ENCODE measurements around the gene EEA1.

The EEA1 gene

DNA sequence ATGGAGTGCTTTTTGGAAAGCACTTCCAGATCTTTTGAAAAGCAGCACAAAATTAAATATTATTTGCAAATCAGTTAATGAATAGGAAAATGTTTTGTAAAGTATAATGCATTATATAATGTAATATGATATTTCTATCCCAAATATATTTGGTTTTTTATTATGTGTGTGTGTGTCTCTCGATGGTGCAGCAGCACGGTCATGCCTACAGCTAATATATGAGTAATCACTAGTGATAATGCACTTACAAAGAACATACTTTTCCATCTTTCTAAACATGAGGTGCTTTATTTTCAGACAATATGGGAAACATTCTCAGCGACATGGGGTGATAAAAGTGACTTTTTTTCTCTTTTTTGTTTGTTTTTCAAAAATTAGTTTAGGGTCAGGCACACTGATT lies 1.3 kb upstream of the EEA1 start:
- no peaks in the 10 kb centered on the region for H3K9me3 ChIP-seq (ENCODE audit: control insufficient read depth, insufficient read depth, low read depth, low read length)
- no peak overlapping the region for H3K4me3 ChIP-seq (ENCODE audit: low read depth, low read length)
- H3K27ac ChIP-seq (ENCODE audit: extremely low read depth, low read depth, low read length): no peak overlapping the region
- ChIA-PET CTCF (interaction anchor here (0.5 to 0.7 kb wide), 2 partner anchors 146 to 181 kb away, joined by 4 read pairs; no protein-coding TSS in a partner anchor), POLR2A (no interaction called here)
- H3K36me3 ChIP-seq (ENCODE audit: control insufficient read depth in 2 of 2, insufficient read depth in 1 of 2, low read length in 2 of 2): no peaks in the 10 kb centered on the region
- TF ChIP-seq ZNF335 (tag by site-specific recombination; conservative IDR thresholded peaks at IDR 0.05) (peak; percentile 57), ZNF184 (tag by site-specific recombination; IDR thresholded peaks at IDR 0.05) (no peak)
- TF ChIP-seq, protein P1, sequence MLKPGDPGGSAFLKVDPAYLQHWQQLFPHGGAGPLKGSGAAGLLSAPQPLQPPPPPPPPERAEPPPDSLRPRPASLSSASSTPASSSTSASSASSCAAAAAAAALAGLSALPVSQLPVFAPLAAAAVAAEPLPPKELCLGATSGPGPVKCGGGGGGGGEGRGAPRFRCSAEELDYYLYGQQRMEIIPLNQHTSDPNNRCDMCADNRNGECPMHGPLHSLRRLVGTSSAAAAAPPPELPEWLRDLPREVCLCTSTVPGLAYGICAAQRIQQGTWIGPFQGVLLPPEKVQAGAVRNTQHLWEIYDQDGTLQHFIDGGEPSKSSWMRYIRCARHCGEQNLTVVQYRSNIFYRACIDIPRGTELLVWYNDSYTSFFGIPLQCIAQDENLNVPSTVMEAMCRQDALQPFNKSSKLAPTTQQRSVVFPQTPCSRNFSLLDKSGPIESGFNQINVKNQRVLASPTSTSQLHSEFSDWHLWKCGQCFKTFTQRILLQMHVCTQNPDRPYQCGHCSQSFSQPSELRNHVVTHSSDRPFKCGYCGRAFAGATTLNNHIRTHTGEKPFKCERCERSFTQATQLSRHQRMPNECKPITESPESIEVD (tag by site-specific recombination; IDR thresholded peaks at IDR 0.05): peak; percentile 12; the same call in 1 of the 2 replicates
- H3K4me1 ChIP-seq (ENCODE audit: control insufficient read depth, insufficient read depth, low read length): peaks cover 11% of the 10 kb centered on the region; the same call in 1 of the 2 replicates

DNA sequence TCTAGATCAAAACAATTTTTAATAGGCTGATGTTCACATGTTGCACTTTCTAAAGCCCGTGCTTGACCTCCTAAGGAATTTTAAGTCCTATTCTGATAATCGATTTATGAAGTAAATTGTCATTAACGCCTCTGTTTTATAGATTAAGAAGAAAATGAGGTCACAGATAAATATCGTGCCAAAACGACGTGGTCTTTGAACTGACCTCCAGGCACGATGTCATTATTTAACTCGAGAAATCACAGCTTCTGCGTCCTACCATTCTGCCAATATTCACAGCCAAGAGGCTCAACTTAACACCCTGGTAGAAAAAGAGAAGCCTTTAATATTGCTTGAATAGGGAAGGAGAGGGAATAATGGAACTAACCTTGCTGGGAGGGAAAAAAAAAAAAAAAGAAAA lies 888 bp upstream of the EEA1 start:
- peak overlapping the region; percentile 48; the same call in 1 of the 2 replicates for H3K27ac ChIP-seq (ENCODE audit: extremely low read depth, low read depth, low read length)
- no peaks in the 10 kb centered on the region for H3K36me3 ChIP-seq (ENCODE audit: control insufficient read depth in 2 of 2, insufficient read depth in 1 of 2, low read length in 2 of 2)
- ChIA-PET POLR2A (interaction anchor here (1.0 to 1.7 kb wide), 5 partner anchors 13 to 56 kb away, joined by 3 to 10 read pairs (median 4); no protein-coding TSS in a partner anchor), CTCF (interaction anchor here (0.5 to 0.9 kb wide), 5 partner anchors 25 to 836 kb away, joined by 3 to 5 read pairs (median 4); no protein-coding TSS in a partner anchor)
- H3K4me3 ChIP-seq (ENCODE audit: low read depth, low read length): no peak overlapping the region
- H3K4me1 ChIP-seq (ENCODE audit: control insufficient read depth, insufficient read depth, low read length): peaks cover 11% of the 10 kb centered on the region; the same call in 1 of the 2 replicates
- H3K9me3 ChIP-seq (ENCODE audit: control insufficient read depth, insufficient read depth, low read depth, low read length): no peaks in the 10 kb centered on the region
- TF ChIP-seq SCRT1 (tag by site-specific recombination; IDR thresholded peaks at IDR 0.05; ENCODE audit: borderline replicate concordance) (0 out of 2 replicates have a peak, but pooled peaks have one; percentile 20), ZNF324 (tag by site-specific recombination; IDR thresholded peaks at IDR 0.05) (no peak), IKZF3 (tag by site-specific recombination; IDR thresholded peaks at IDR 0.05) (no peak), ZSCAN16 (tag by site-specific recombination; IDR thresholded peaks at IDR 0.05) (no peak), KLF10 (tag by site-specific recombination; IDR thresholded peaks at IDR 0.05) (no peak), ZNF404 (tag by site-specific recombination; IDR thresholded peaks at IDR 0.05) (no peak), ZNF560 (tag by site-specific recombination; IDR thresholded peaks at IDR 0.05; ENCODE audit: borderline replicate concordance) (no peak), ZNF529 (tag by site-specific recombination; IDR thresholded peaks at IDR 0.05; ENCODE audit: insufficient replicate concordance) (no peak), OSR2 (tag by site-specific recombination; IDR thresholded peaks at IDR 0.05) (no peak), ZNF707 (tag by site-specific recombination; IDR thresholded peaks at IDR 0.05) (no peak), ZXDB (tag by site-specific recombination; IDR thresholded peaks at IDR 0.05) (no peak), ZNF138 (tag by site-specific recombination; IDR thresholded peaks at IDR 0.05; ENCODE audit: borderline replicate concordance) (no peak), REPIN1 (tag by site-specific recombination; IDR thresholded peaks at IDR 0.05; ENCODE audit: low read depth) (no peak)
- TF ChIP-seq, protein P2, sequence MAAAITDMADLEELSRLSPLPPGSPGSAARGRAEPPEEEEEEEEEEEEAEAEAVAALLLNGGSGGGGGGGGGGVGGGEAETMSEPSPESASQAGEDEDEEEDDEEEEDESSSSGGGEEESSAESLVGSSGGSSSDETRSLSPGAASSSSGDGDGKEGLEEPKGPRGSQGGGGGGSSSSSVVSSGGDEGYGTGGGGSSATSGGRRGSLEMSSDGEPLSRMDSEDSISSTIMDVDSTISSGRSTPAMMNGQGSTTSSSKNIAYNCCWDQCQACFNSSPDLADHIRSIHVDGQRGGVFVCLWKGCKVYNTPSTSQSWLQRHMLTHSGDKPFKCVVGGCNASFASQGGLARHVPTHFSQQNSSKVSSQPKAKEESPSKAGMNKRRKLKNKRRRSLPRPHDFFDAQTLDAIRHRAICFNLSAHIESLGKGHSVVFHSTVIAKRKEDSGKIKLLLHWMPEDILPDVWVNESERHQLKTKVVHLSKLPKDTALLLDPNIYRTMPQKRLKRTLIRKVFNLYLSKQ (tag by site-specific recombination; IDR thresholded peaks at IDR 0.05; ENCODE audit: borderline replicate concordance): no peak
- TF ChIP-seq, protein P3, sequence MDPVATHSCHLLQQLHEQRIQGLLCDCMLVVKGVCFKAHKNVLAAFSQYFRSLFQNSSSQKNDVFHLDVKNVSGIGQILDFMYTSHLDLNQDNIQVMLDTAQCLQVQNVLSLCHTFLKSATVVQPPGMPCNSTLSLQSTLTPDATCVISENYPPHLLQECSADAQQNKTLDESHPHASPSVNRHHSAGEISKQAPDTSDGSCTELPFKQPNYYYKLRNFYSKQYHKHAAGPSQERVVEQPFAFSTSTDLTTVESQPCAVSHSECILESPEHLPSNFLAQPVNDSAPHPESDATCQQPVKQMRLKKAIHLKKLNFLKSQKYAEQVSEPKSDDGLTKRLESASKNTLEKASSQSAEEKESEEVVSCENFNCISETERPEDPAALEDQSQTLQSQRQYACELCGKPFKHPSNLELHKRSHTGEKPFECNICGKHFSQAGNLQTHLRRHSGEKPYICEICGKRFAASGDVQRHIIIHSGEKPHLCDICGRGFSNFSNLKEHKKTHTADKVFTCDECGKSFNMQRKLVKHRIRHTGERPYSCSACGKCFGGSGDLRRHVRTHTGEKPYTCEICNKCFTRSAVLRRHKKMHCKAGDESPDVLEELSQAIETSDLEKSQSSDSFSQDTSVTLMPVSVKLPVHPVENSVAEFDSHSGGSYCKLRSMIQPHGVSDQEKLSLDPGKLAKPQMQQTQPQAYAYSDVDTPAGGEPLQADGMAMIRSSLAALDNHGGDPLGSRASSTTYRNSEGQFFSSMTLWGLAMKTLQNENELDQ (tag by site-specific recombination; IDR thresholded peaks at IDR 0.05; ENCODE audit: low read depth): no peak
- TF ChIP-seq, protein P4, sequence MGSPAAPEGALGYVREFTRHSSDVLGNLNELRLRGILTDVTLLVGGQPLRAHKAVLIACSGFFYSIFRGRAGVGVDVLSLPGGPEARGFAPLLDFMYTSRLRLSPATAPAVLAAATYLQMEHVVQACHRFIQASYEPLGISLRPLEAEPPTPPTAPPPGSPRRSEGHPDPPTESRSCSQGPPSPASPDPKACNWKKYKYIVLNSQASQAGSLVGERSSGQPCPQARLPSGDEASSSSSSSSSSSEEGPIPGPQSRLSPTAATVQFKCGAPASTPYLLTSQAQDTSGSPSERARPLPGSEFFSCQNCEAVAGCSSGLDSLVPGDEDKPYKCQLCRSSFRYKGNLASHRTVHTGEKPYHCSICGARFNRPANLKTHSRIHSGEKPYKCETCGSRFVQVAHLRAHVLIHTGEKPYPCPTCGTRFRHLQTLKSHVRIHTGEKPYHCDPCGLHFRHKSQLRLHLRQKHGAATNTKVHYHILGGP (tag by site-specific recombination; IDR thresholded peaks at IDR 0.05): no peak
- TF ChIP-seq, protein P5, sequence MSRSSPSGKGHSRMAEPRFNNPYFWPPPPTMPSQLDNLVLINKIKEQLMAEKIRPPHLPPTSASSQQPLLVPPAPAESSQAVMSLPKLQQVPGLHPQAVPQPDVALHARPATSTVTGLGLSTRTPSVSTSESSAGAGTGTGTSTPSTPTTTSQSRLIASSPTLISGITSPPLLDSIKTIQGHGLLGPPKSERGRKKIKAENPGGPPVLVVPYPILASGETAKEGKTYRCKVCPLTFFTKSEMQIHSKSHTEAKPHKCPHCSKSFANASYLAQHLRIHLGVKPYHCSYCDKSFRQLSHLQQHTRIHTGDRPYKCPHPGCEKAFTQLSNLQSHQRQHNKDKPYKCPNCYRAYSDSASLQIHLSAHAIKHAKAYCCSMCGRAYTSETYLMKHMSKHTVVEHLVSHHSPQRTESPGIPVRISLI (tag by site-specific recombination; IDR thresholded peaks at IDR 0.05): no peak
- TF ChIP-seq, protein P6, sequence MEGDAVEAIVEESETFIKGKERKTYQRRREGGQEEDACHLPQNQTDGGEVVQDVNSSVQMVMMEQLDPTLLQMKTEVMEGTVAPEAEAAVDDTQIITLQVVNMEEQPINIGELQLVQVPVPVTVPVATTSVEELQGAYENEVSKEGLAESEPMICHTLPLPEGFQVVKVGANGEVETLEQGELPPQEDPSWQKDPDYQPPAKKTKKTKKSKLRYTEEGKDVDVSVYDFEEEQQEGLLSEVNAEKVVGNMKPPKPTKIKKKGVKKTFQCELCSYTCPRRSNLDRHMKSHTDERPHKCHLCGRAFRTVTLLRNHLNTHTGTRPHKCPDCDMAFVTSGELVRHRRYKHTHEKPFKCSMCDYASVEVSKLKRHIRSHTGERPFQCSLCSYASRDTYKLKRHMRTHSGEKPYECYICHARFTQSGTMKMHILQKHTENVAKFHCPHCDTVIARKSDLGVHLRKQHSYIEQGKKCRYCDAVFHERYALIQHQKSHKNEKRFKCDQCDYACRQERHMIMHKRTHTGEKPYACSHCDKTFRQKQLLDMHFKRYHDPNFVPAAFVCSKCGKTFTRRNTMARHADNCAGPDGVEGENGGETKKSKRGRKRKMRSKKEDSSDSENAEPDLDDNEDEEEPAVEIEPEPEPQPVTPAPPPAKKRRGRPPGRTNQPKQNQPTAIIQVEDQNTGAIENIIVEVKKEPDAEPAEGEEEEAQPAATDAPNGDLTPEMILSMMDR (tag by site-specific recombination; IDR thresholded peaks at IDR 0.05): no peak
- TF ChIP-seq, protein P7, sequence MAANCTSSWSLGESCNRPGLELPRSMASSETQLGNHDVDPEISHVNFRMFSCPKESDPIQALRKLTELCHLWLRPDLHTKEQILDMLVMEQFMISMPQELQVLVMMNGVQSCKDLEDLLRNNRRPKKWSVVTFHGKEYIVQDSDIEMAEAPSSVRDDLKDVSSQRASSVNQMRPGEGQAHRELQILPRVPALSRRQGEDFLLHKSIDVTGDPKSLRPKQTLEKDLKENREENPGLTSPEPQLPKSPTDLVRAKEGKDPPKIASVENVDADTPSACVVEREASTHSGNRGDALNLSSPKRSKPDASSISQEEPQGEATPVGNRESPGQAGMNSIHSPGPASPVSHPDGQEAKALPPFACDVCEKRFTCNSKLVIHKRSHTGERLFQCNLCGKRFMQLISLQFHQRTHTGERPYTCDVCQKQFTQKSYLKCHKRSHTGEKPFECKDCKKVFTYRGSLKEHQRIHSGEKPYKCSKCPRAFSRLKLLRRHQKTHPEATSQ (tag by site-specific recombination; IDR thresholded peaks at IDR 0.05): no peak

Data from HEK293 (cell line).